NB4 (cell line): ENCODE data around the gene SDC3.

Experiments used
- CTCF ChIP-seq: IDR thresholded peaks from one replicate; pipeline ENCODE4 v1.5.1; 2012; ENCODE audit warnings: low read depth, low read length
- MYC ChIP-seq: IDR thresholded peaks from 2 replicates; pipeline ENCODE4 v1.6.1; 2011; ENCODE audit warnings: low read depth, low read length
- POLR2A ChIP-seq: IDR thresholded peaks from 2 replicates; pipeline ENCODE4 v1.6.1; 2011; ENCODE audit warnings: mild to moderate bottlenecking; ENCODE audit not compliant: insufficient read length; ENCODE audit errors: extremely low read depth

- TF ChIP-seq POLR2A (no peak), CTCF (no peak), MYC (no peak)
These were observed 30.0 kb downstream of the SDC3 start for GRCh38 chr1:30878559-30878958.
